OCI-LY3 (cell line): Measurements from ENCODE around the gene OR4E1.

ENCODE experiments used
- H2AFZ ChIP-seq: fragments of 200-600, 300-600 bp; shearing (Covaris generic); 2 replicates; pipeline ENCODE4 v1.6.0; 2014; ENCODE audit warnings: antibody characterized with exemption, low read depth, low read length
- H3K27ac ChIP-seq: fragments of 200-600, 300-600 bp; sonication (generic); 2 replicates; pipeline ENCODE4 v1.5.1; 2014; ENCODE audit warnings: mild to moderate bottlenecking, low read length, moderate library complexity, mixed read lengths
- H3K27me3 ChIP-seq: fragments of 200-600, 300-600 bp; sonication (generic); 2 replicates; pipeline ENCODE4 v1.6.1; 2014; ENCODE audit warnings: low read depth, low read length, mixed read lengths
- H3K36me3 ChIP-seq: fragments of 200-600, 300-600 bp; sonication (generic); replicated peaks from 2 replicates; pipeline ENCODE3; 2014; ENCODE audit warnings: low read depth, low read length, mixed read lengths
- H3K4me1 ChIP-seq: fragments of 300-600, 200-600 bp; sonication (generic); 2 replicates; pipeline ENCODE4 v1.6.1; 2014; ENCODE audit warnings: low read length, mixed read lengths
- H3K4me2 ChIP-seq: fragments of 200-600, 300-600 bp; sonication (generic); 2 replicates; pipeline ENCODE4 v1.6.1; 2014; ENCODE audit warnings: low read length, mixed read lengths
- H3K4me3 ChIP-seq: fragments of 300-600, 200-600 bp; sonication (generic); 2 replicates; pipeline ENCODE4 v1.5.1; 2014; ENCODE audit warnings: antibody characterized with exemption, mild to moderate bottlenecking, low read length, moderate library complexity
- H3K79me2 ChIP-seq: fragments of 300-600, 200-600 bp; shearing (Covaris generic); 2 replicates; pipeline ENCODE4 v1.6.1; 2014; ENCODE audit warnings: mild to moderate bottlenecking, low read length, mixed read lengths
- H3K9ac ChIP-seq: fragments of 300-600, 200-600 bp; shearing (Covaris generic); 2 replicates; pipeline ENCODE4 v1.6.0; 2014; ENCODE audit warnings: mild to moderate bottlenecking, low read length, moderate library complexity
- H3K9me3 ChIP-seq: fragments of 200-600, 300-600 bp; shearing (Covaris generic); 2 replicates; pipeline ENCODE4 v1.6.1; 2014; ENCODE audit warnings: low read length, mixed read lengths; ENCODE audit not compliant: insufficient read depth
- H4K20me1 ChIP-seq: fragments of 200-600, 300-600 bp; sonication (generic); 2 replicates; pipeline ENCODE4 v1.6.1; 2016; ENCODE audit warnings: low read length, mixed read lengths; ENCODE audit not compliant: insufficient read depth
- CTCF ChIP-seq: fragments of 200-600, 300-600 bp; sonication (generic); IDR thresholded peaks from 2 replicates; pipeline ENCODE4 v1.5.1; 2014; ENCODE audit warnings: antibody characterized with exemption, low read length, low read depth
- EZH2phosphoT487 ChIP-seq: fragments of 200-600 bp; shearing (Covaris generic); IDR thresholded peaks from 2 replicates; pipeline ENCODE4 v1.6.1; 2018; ENCODE audit warnings: antibody characterized with exemption, mixed run types, low read depth

The OR4E1 gene

GRCh38 chr14:21626491-21627230 lies 47.0 kb downstream of the OR4E1 start:
- Histone ChIP-seq H2AFZ (no peak overlapping the region), H3K4me2 (no peak overlapping the region), H3K36me3 (no peaks in the 10 kb centered on the region), H3K79me2 (no peaks in the 10 kb centered on the region), H3K27ac (no peak overlapping the region), H3K9ac (no peak overlapping the region), H3K9me3 (no peaks in the 10 kb centered on the region; the same call in 1 of the 2 replicates), H3K27me3 (peaks cover 13% of the 10 kb centered on the region; the same call in 1 of the 2 replicates), H3K4me1 (no peaks in the 10 kb centered on the region), H3K4me3 (no peak overlapping the region), H4K20me1 (no peaks in the 10 kb centered on the region)
- TF ChIP-seq CTCF (no peak), EZH2phosphoT487 (no peak)
